DND-41 (cell line): ENCODE results near the gene DDX18.

ENCODE experiments used
- ATAC-seq: fragments of 200-7000 bp; cut with Tn5 transposase; 3 replicates; pipeline ENCODE4 v1.9.1; 2021; ENCODE audit warnings: low read depth; ENCODE audit not compliant: insufficient read depth
- DNase-seq: peaks from one replicate; pipeline ENCODE4 v3.0.0-alpha.2; 2020
- H2AFZ ChIP-seq: 2 replicates; pipeline ENCODE4 v1.6.0; 2012; ENCODE audit warnings: low read depth, low read length
- H3K27ac ChIP-seq: 2 replicates; pipeline ENCODE4 v1.5.1; 2012; ENCODE audit warnings: low read length, inconsistent platforms
- H3K27me3 ChIP-seq: fragments of 200-600 bp; sonication (generic); 2 replicates; pipeline ENCODE4 v1.6.0; 2012; ENCODE audit warnings: low read length, mild to moderate bottlenecking, inconsistent platforms; ENCODE audit not compliant: insufficient read depth, poor library complexity
- H3K36me3 ChIP-seq: 2 replicates; pipeline ENCODE4 v1.5.1; 2012; ENCODE audit warnings: low read length, inconsistent platforms; ENCODE audit not compliant: insufficient read depth
- H3K4me1 ChIP-seq: 2 replicates; pipeline ENCODE4 v1.5.1; 2012; ENCODE audit warnings: mild to moderate bottlenecking, low read length; ENCODE audit not compliant: insufficient read depth
- H3K4me2 ChIP-seq: 2 replicates; pipeline ENCODE4 v1.6.0; 2012; ENCODE audit warnings: mild to moderate bottlenecking, moderate library complexity, low read length, inconsistent platforms; ENCODE audit not compliant: insufficient read depth
- H3K4me3 ChIP-seq, 2 experiments: fragments of 200-600 bp in 1 of 2; shearing (Covaris generic) in 1 of 2; 2 replicates each; pipeline ENCODE4 v1.5.1; 2012 to 2016; ENCODE audit warnings: inconsistent platforms in 2 of 2, low read length in 2 of 2, mild to moderate bottlenecking in 2 of 2, low read depth in 1 of 2, moderate library complexity in 1 of 2
- H3K79me2 ChIP-seq: 2 replicates; pipeline ENCODE4 v1.6.0; 2012; ENCODE audit warnings: low read length, inconsistent platforms; ENCODE audit not compliant: insufficient read depth
- H3K9ac ChIP-seq: 2 replicates; pipeline ENCODE4 v1.6.0; 2012; ENCODE audit warnings: low read depth, mild to moderate bottlenecking, inconsistent platforms, low read length, moderate library complexity
- H3K9me3 ChIP-seq: 2 replicates; pipeline ENCODE4 v1.5.1; 2012; ENCODE audit warnings: low read length, moderate library complexity, mild to moderate bottlenecking, inconsistent platforms; ENCODE audit not compliant: insufficient read depth, severe bottlenecking
- H4K20me1 ChIP-seq: 2 replicates; pipeline ENCODE4 v1.6.0; 2012; ENCODE audit warnings: low read length; ENCODE audit not compliant: insufficient read depth
- CTCF ChIP-seq: IDR thresholded peaks from 2 replicates; pipeline ENCODE4 v1.5.1; 2012; ENCODE audit warnings: borderline replicate concordance, low read length, moderate library complexity, mild to moderate bottlenecking; ENCODE audit not compliant: poor library complexity, severe bottlenecking; ENCODE audit errors: extremely low read depth

The DDX18 gene

DNA sequence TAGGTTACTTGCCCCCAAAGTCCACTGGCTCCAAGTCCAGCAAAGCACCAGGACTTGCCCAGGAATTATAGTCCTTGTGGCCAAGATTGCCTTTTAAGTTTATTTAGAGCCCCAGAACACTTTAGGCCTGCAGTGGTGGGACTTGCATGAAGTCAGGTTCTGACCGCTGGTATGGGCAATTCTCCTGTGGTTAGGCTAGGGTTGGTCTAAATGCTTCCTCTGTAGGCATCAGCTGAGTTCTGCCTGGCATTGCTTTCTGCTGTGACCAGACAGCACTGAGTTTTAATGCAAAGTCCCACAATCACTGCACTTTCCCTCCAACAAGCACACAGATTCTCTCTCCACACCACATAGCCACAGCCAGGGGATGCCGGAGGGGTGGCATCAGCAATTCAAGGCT lies 64.5 kb downstream of the DDX18 start:
- Histone ChIP-seq H3K9ac (no peak overlapping the region), H3K36me3 (no peaks in the 10 kb centered on the region), H2AFZ (no peak overlapping the region), H3K27me3 (peaks cover 3% of the 10 kb centered on the region), H3K4me3 (no peak overlapping the region), H3K4me2 (no peak overlapping the region), H3K9me3 (no peaks in the 10 kb centered on the region), H4K20me1 (no peaks in the 10 kb centered on the region), H3K4me1 (no peaks in the 10 kb centered on the region), H3K27ac (no peak overlapping the region), H3K79me2 (no peaks in the 10 kb centered on the region)
- DNase-seq, result no peak
- TF ChIP-seq CTCF, result no peak
- ATAC-seq, result no peak
